GM12878 (cell line): ENCODE data around the gene SUCO. TPM values are rescaled to one million over a fixed set of nuclear protein-coding genes. Genes with fewer than 3 reads are reported as not detected.

Experiments
- ATAC-seq: fragments of 200-7000 bp; cut with Tn5 transposase; 3 replicates; pipeline ENCODE4 v1.9.1; 2020; ENCODE audit warnings: mild to moderate bottlenecking, moderate library complexity
- BruUV-seq: library from RNA; stranded (reverse); fragments of 400-500 nt; replicated peaks from 2 replicates; lab custom pipeline; 2021; lab: Mats Ljungman, UMichigan
- CTCF ChIA-PET: fragments of 300-600 bp; sonication (Branson Sonifier 250); formaldehyde crosslinking; extraction: SDS; loops from one replicate; lab custom pipeline; 2021; ENCODE audit warnings: inconsistent platforms; lab: Yijun Ruan, JAX
- POLR2A ChIA-PET: fragments of 350-600 bp; formaldehyde crosslinking; extraction: SDS; loops from one replicate; lab custom pipeline; 2021; ENCODE audit warnings: inconsistent platforms; lab: Charles Lee
- RAD21 ChIA-PET: fragments of 300-600 bp; sonication (Branson Sonifier 250); formaldehyde crosslinking; loops from one replicate; lab custom pipeline; 2023; ENCODE audit warnings: antibody characterized with exemption; ENCODE audit not compliant: unreplicated experiment; lab: Charles Lee
- SMC1A ChIA-PET: fragments of 300-600 bp; sonication (Branson Sonifier 250); formaldehyde crosslinking; loops from one replicate; lab custom pipeline; 2023; ENCODE audit not compliant: unreplicated experiment, uncharacterized antibody; lab: Charles Lee
- DNase-seq: peaks from one replicate; pipeline ENCODE4 v3.0.0-alpha.2; 2011; ENCODE audit warnings: low read depth, low spot score
- FAIRE-seq: peaks from 3 replicates; lab custom pipeline; 2011; peaks lifted over from hg19 to GRCh38; lab: Jason Lieb, UNC
- H2AFZ ChIP-seq: 2 replicates; pipeline ENCODE4 v1.6.0; 2011; ENCODE audit warnings: low read depth, low read length, control low read depth; ENCODE audit not compliant: control insufficient read depth
- H3K27ac ChIP-seq: 2 replicates; pipeline ENCODE4 v1.5.1; 2011; ENCODE audit warnings: control low read depth; ENCODE audit not compliant: control insufficient read depth, insufficient read depth
- H3K27me3 ChIP-seq, 2 experiments: replicated peaks in 1 of 2; 2 replicates each; pipeline versions ENCODE4 v1.6.0 to v1.6.1; 2011; ENCODE audit warnings: low read length in 1 of 2; ENCODE audit not compliant: control insufficient read depth in 2 of 2, insufficient read depth in 2 of 2
- H3K36me3 ChIP-seq, 2 experiments: 2 replicates each; pipeline ENCODE4 v1.5.1; 2011; ENCODE audit warnings: low read length in 1 of 2; ENCODE audit not compliant: control insufficient read depth in 2 of 2, insufficient read depth in 2 of 2
- H3K4me1 ChIP-seq: 2 replicates; pipeline ENCODE4 v1.6.1; 2011; ENCODE audit warnings: mild to moderate bottlenecking, low read length, moderate library complexity, mixed read lengths; ENCODE audit not compliant: control insufficient read depth, insufficient read depth
- H3K4me2 ChIP-seq: 2 replicates; pipeline ENCODE4 v1.6.0; 2011; ENCODE audit warnings: control low read depth; ENCODE audit not compliant: control insufficient read depth, insufficient read depth
- H3K4me3 ChIP-seq: fragments of 200-600 bp; sonication (generic); 2 replicates; pipeline ENCODE4 v1.5.1; 2016
- H3K79me2 ChIP-seq: 2 replicates; pipeline ENCODE4 v1.6.0; 2011; ENCODE audit warnings: low read length; ENCODE audit not compliant: control insufficient read depth, insufficient read depth
- H3K9ac ChIP-seq: 2 replicates; pipeline ENCODE4 v1.8.0; 2011; ENCODE audit warnings: low read length, control low read depth, mixed read lengths; ENCODE audit not compliant: control insufficient read depth, insufficient read depth
- H3K9me3 ChIP-seq: replicated peaks from 3 replicates; pipeline ENCODE4 v1.5.1; 2011; ENCODE audit warnings: mild to moderate bottlenecking, low read length; ENCODE audit not compliant: control insufficient read depth, insufficient read depth
- H4K20me1 ChIP-seq: 2 replicates; pipeline ENCODE4 v1.6.0; 2011; ENCODE audit not compliant: control insufficient read depth, insufficient read depth
- CBFB ChIP-seq: IDR thresholded peaks from 2 replicates; pipeline ENCODE4 v1.6.1; 2016; ENCODE audit warnings: antibody characterized with exemption, low read depth
- CREB1 ChIP-seq: IDR thresholded peaks from 2 replicates; pipeline ENCODE4 v1.6.1; 2012; ENCODE audit warnings: low read depth, mild to moderate bottlenecking, inconsistent platforms
- MEF2A ChIP-seq: IDR thresholded peaks from 2 replicates; pipeline ENCODE4 v1.6.1; 2011; ENCODE audit warnings: low read depth, mild to moderate bottlenecking, low read length, moderate library complexity; ENCODE audit not compliant: insufficient read depth
- NFYA ChIP-seq: IDR thresholded peaks from 2 replicates; pipeline ENCODE4 v1.6.1; 2011; ENCODE audit warnings: low read depth, mild to moderate bottlenecking, low read length, improper control_type of control experiment, borderline replicate concordance
- PAX5 ChIP-seq: IDR thresholded peaks from 2 replicates; pipeline ENCODE4 v1.6.1; 2011; ENCODE audit warnings: low read depth, low read length, borderline replicate concordance
- SMARCA5 ChIP-seq: fragments of 450-650 bp; IDR thresholded peaks from 2 replicates; pipeline ENCODE4 v1.6.1; 2017; ENCODE audit warnings: mild to moderate bottlenecking
- TAF1 ChIP-seq: IDR thresholded peaks from 2 replicates; pipeline ENCODE4 v1.6.1; 2011; ENCODE audit warnings: mild to moderate bottlenecking, low read depth, low read length, borderline replicate concordance
- TCF3 ChIP-seq: IDR thresholded peaks from 2 replicates; pipeline ENCODE4 v1.6.1; 2012; ENCODE audit warnings: low read depth, mild to moderate bottlenecking, low read length, borderline replicate concordance; ENCODE audit not compliant: insufficient read depth
- ZNF217 ChIP-seq: fragments of 450-650 bp; IDR thresholded peaks from 2 replicates; pipeline ENCODE4 v1.6.1; 2017; ENCODE audit warnings: antibody characterized with exemption, mild to moderate bottlenecking
- ZSCAN29 ChIP-seq: fragments of 450-650 bp; IDR thresholded peaks from 2 replicates; pipeline ENCODE4 v1.6.1; 2017; ENCODE audit warnings: mild to moderate bottlenecking, moderate library complexity
- ZZZ3 ChIP-seq: IDR thresholded peaks from 2 replicates; pipeline ENCODE4 v1.6.1; 2011; ENCODE audit warnings: low read depth; ENCODE audit not compliant: control insufficient read depth, insufficient read length
- WGBS: methylation state at CpG from one replicate; pipeline ENCODE4 v1.1.6; 2016; ENCODE audit warnings: low lambda C conversion rate; ENCODE audit not compliant: insufficient replicate concordance, insufficient coverage; ENCODE audit errors: missing lambda C conversion rate; 5-methylcytosine and 5-hydroxymethylcytosine counted together
- in situ Hi-C: fragments of 300-500 bp; cut with MboI; formaldehyde crosslinking; loops from 9 replicates; pipeline ENCODE4 v1.14.3; 2018; ENCODE audit warnings: mixed read lengths
- intact Hi-C: fragments of 100-400 bp; cut with micrococcal nuclease; formaldehyde crosslinking; loops from one replicate; pipeline ENCODE4 v1.14.2; 2022; ENCODE audit not compliant: unreplicated experiment
- polyA plus RNA-seq, 11 experiments: library from polyadenylated mRNA; depleted of rRNA in 4 of 11; unstranded in 6 of 11; stranded (reverse) in 5 of 11; fragments of >200 nt; fragmentation: Nextera tagmentation in 4 of 11; fragmentation: Illumina TruSeq in 1 of 11; extraction: Ambion mirVana in 4 of 11; extraction: Trizol in 1 of 11; gene quantifications; 1 replicate in 1 of 11; 2 replicates in 10 of 11; pipeline versions ENCODE4 v1.2.1 to v1.2.3, GENCODE V29; 2011 to 2016; ENCODE audit warnings: inconsistent platforms in 2 of 11, missing spikeins in 2 of 11, low read depth in 1 of 11
- total RNA-seq, 4 experiments: library from RNA; depleted of rRNA in 3 of 4; stranded (reverse); fragments of >200 nt in 3 of 4; fragmentation: Illumina TruSeq in 1 of 4; extraction: Trizol in 1 of 4; gene quantifications; 2 replicates each; pipeline versions ENCODE4 v1.2.1 to v1.2.3, GENCODE V29; 2013 to 2021
- TF ChIP-seq, protein P1 (sequence below): fragments of 450-650 bp; IDR thresholded peaks from 2 replicates; pipeline ENCODE4 v1.6.1; 2017; ENCODE audit warnings: borderline replicate concordance
- TF ChIP-seq, protein P2 (sequence below): IDR thresholded peaks from 2 replicates; pipeline ENCODE4 v1.6.1; 2011; ENCODE audit warnings: low read depth, mild to moderate bottlenecking, low read length, moderate library complexity, borderline replicate concordance; ENCODE audit errors: extremely low read depth

Gene SUCO
- total and polyA plus RNA-seq, 10 of the 15 experiments (the other 5 are each of a cell fraction or from before 2014, with no cell fraction given), result 1.7 to 15.3 (median 8.4) TPM

DNA sequence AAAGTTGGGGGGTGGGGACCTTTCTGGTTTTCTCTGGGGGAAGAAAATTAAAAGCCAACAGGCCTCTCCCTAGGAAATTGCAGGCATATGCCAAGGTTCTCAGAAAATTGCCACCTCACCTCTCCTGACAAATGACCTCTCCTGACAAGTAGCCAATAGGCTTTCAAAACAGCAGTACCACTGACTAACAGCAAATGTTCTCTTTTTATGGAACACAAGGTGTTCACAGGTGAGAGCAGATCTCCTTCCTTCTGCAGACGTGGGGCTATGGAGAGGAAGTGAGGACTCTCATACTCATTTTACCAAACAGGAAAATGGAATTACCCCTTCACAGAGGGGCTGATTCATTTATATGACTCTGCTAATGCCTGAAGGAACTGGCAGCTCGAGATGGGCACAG, 32.7 kb upstream of the SUCO start:
- RAD21 ChIA-PET, result no interaction called here
- intact Hi-C loops (no loop called here), in situ Hi-C loops (no loop called here)
- Histone ChIP-seq H3K9me3 (no peaks in the 10 kb centered on the region), H4K20me1 (no peaks in the 10 kb centered on the region), H3K79me2 (no peaks in the 10 kb centered on the region), H3K27ac (no peak overlapping the region), H3K4me1 (no peaks in the 10 kb centered on the region), H3K9ac (no peak overlapping the region), H3K4me2 (no peak overlapping the region), H3K4me3 (no peak overlapping the region), H2AFZ (no peak overlapping the region), H3K27me3 (no peaks in the 10 kb centered on the region; a peak in 1 of 4 replicates), H3K36me3 (no peaks in the 10 kb centered on the region)
- POLR2A ChIA-PET, result no interaction called here
- SMC1A ChIA-PET, result no interaction called here
- no peak for DNase-seq
- TF ChIP-seq ZNF217 (no peak), ZZZ3 (no peak), PAX5 (no peak), MEF2A (no peak), NFYA (no peak), CBFB (no peak), CREB1 (no peak)
- TF ChIP-seq, protein P1, sequence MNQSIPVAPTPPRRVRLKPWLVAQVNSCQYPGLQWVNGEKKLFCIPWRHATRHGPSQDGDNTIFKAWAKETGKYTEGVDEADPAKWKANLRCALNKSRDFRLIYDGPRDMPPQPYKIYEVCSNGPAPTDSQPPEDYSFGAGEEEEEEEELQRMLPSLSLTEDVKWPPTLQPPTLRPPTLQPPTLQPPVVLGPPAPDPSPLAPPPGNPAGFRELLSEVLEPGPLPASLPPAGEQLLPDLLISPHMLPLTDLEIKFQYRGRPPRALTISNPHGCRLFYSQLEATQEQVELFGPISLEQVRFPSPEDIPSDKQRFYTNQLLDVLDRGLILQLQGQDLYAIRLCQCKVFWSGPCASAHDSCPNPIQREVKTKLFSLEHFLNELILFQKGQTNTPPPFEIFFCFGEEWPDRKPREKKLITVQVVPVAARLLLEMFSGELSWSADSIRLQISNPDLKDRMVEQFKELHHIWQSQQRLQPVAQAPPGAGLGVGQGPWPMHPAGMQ, result no peak
- FAIRE-seq, result no peak
- ATAC-seq, result no peak
- CTCF ChIA-PET, result no interaction called here
- BruUV-seq, result no TSS peak
- 0% methylated on average over 2 of the region's 2 CpGs for WGBS

DNA sequence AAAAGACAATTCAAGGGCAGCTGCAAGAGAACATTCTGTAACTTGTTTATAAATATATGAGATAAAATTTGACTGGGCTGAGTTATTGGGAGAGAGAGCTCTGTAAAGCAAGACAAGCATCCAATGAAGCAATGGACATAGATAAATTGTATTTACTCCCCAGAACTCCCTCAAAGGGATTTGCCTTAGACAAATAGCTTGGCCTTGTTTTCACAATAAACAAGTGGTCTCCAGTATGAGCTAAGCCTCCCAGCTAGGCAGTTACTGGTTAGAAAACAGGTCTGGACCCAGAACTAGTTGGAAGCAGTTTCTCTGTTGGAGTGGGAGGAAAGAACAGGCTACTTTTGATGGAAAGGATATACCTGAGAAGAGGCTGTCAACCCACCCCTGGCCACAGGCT, 25.2 kb upstream of the SUCO start:
- ChIA-PET SMC1A (no interaction called here), POLR2A (no interaction called here), RAD21 (no interaction called here), CTCF (no interaction called here)
- in situ Hi-C loops (no loop called here), intact Hi-C loops (no loop called here)
- no peak for FAIRE-seq
- Histone ChIP-seq H3K36me3 (no peaks in the 10 kb centered on the region), H3K9me3 (no peaks in the 10 kb centered on the region), H3K79me2 (no peaks in the 10 kb centered on the region), H3K4me1 (no peaks in the 10 kb centered on the region), H3K9ac (no peak overlapping the region), H3K4me3 (no peak overlapping the region), H3K27me3 (no peaks in the 10 kb centered on the region; a peak in 1 of 4 replicates), H2AFZ (no peak overlapping the region), H4K20me1 (no peaks in the 10 kb centered on the region), H3K4me2 (no peak overlapping the region)
- ATAC-seq, result no peak
- no TSS peak for BruUV-seq
- TF ChIP-seq SMARCA5 (no peak), TCF3 (no peak), TAF1 (no peak), ZSCAN29 (no peak)
- TF ChIP-seq, protein P2, sequence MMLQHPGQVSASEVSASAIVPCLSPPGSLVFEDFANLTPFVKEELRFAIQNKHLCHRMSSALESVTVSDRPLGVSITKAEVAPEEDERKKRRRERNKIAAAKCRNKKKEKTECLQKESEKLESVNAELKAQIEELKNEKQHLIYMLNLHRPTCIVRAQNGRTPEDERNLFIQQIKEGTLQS, result no peak
- TF ChIP-seq, all 136 proteins: peak for 0
- no peak overlapping the region for H3K27ac ChIP-seq
- no peak for DNase-seq
